ENCODE results near the gene PARN.

DNA sequence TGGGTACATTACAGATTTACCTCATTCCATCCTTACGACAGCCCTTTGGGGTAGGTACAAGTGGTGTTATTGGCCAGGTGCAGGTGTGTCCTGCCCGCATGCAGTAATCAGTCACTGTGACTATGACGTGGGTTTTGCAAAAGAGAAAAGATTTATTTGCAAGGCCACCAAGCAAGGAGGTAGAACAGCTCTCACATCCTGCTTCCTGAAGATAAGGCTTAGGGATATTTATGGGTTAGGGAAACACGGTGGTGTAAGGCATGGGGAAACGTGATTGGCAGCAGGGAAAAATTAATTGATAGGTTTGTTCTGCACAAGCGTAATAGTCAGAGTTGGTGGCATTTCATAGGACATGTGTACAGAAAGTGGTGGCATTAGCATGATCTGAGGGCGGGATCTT, 214.8 kb downstream of the PARN start:
- TF ChIP-seq, protein P1, sequence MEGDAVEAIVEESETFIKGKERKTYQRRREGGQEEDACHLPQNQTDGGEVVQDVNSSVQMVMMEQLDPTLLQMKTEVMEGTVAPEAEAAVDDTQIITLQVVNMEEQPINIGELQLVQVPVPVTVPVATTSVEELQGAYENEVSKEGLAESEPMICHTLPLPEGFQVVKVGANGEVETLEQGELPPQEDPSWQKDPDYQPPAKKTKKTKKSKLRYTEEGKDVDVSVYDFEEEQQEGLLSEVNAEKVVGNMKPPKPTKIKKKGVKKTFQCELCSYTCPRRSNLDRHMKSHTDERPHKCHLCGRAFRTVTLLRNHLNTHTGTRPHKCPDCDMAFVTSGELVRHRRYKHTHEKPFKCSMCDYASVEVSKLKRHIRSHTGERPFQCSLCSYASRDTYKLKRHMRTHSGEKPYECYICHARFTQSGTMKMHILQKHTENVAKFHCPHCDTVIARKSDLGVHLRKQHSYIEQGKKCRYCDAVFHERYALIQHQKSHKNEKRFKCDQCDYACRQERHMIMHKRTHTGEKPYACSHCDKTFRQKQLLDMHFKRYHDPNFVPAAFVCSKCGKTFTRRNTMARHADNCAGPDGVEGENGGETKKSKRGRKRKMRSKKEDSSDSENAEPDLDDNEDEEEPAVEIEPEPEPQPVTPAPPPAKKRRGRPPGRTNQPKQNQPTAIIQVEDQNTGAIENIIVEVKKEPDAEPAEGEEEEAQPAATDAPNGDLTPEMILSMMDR (IDR thresholded peaks at IDR 0.05; ENCODE audit: low read depth, low read length): no peak
- TF ChIP-seq, protein P2, sequence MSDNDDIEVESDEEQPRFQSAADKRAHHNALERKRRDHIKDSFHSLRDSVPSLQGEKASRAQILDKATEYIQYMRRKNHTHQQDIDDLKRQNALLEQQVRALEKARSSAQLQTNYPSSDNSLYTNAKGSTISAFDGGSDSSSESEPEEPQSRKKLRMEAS (IDR thresholded peaks at IDR 0.05; ENCODE audit: low read depth, low read length): no peak
- no peak for TF ChIP-seq POLR2A (IDR thresholded peaks at IDR 0.05; ENCODE audit: extremely low read depth, insufficient read length)
- no peak for TF ChIP-seq MYC (IDR thresholded peaks at IDR 0.05; ENCODE audit: low read depth, low read length)
